ENCODE data around the gene PLCD1.

- TF ChIP-seq, protein P1, sequence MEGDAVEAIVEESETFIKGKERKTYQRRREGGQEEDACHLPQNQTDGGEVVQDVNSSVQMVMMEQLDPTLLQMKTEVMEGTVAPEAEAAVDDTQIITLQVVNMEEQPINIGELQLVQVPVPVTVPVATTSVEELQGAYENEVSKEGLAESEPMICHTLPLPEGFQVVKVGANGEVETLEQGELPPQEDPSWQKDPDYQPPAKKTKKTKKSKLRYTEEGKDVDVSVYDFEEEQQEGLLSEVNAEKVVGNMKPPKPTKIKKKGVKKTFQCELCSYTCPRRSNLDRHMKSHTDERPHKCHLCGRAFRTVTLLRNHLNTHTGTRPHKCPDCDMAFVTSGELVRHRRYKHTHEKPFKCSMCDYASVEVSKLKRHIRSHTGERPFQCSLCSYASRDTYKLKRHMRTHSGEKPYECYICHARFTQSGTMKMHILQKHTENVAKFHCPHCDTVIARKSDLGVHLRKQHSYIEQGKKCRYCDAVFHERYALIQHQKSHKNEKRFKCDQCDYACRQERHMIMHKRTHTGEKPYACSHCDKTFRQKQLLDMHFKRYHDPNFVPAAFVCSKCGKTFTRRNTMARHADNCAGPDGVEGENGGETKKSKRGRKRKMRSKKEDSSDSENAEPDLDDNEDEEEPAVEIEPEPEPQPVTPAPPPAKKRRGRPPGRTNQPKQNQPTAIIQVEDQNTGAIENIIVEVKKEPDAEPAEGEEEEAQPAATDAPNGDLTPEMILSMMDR (IDR thresholded peaks at IDR 0.05): no peak
- TF ChIP-seq POLR2A (IDR thresholded peaks at IDR 0.05): no peak
Observed at GRCh38 chr3:38001456-38002081, 27.9 kb downstream of the PLCD1 start.

All from vagina (tissue), 2 donors.